Testis (tissue), 2 donors: ENCODE results near the gene RAMP2.

Source experiments
- CTCF ChIP-seq, 3 experiments: fragments of 450-650 bp in 2 of 3; fragments of 200-600 bp in 1 of 3; sonication (generic) in 1 of 3; IDR thresholded peaks; one replicate each; pipeline ENCODE4 v1.5.1; 2016 to 2019; ENCODE audit warnings: antibody characterized with exemption in 3 of 3, mild to moderate bottlenecking in 2 of 3, moderate library complexity in 1 of 3
- POLR2A ChIP-seq: fragments of 450-650 bp; IDR thresholded peaks from one replicate; pipeline ENCODE4 v1.6.1; 2017; ENCODE audit warnings: antibody characterized with exemption, mild to moderate bottlenecking, moderate library complexity

- TF ChIP-seq CTCF (IDR thresholded peaks at IDR 0.05) (no peak), POLR2A (no peak)
These were observed 17.3 kb upstream of the RAMP2 start for GRCh38 chr17:42743595-42744282.
